HepG2 (cell line): ENCODE results near the gene CYTH2. TPM values are rescaled to one million over a fixed set of nuclear protein-coding genes. Genes with fewer than 3 reads are reported as not detected.
A peak's percentile ranks its signal among the peaks of the same experiment; 100 is the strongest.

Experiments used
- AHR ChIP-seq: IDR thresholded peaks from 2 replicates; pipeline ENCODE4 v1.6.1; 2018; ENCODE audit warnings: missing genetic modification reagents, missing compliant biosample characterization
- CEBPZ ChIP-seq: IDR thresholded peaks from 2 replicates; pipeline ENCODE4 v1.6.1; 2012; ENCODE audit warnings: low read length, improper control_type of control experiment
- HNRNPH1 ChIP-seq: fragments of 200-400 bp; formaldehyde crosslinking; optimal IDR thresholded peaks from 2 replicates; pipeline ENCODE3; 2017; ENCODE audit warnings: mild to moderate bottlenecking, low read depth, low read length
- NR2C2 ChIP-seq: sonication (generic); formaldehyde crosslinking; IDR thresholded peaks from 2 replicates; pipeline ENCODE4 v1.4.0; 2020; ENCODE audit warnings: missing genetic modification reagents, mild to moderate bottlenecking, moderate library complexity, borderline replicate concordance
- ZHX2 ChIP-seq, 2 experiments: sonication (generic) in 1 of 2; formaldehyde crosslinking in 1 of 2; IDR thresholded peaks; 2 replicates each; pipeline versions ENCODE4 v1.6.1 to v1.9.0; 2014 to 2022; ENCODE audit warnings: antibody characterized with exemption in 1 of 2, borderline replicate concordance in 1 of 2, inconsistent platforms in 1 of 2, low read depth in 1 of 2, missing genetic modification reagents in 1 of 2
- ZNF274 ChIP-seq: sonication (generic); formaldehyde crosslinking; IDR thresholded peaks from 2 replicates; pipeline ENCODE4 v1.5.1; 2020; ENCODE audit warnings: mild to moderate bottlenecking, missing genetic modification reagents
- ZNF496 ChIP-seq: sonication (generic); formaldehyde crosslinking; IDR thresholded peaks from 2 replicates; pipeline ENCODE4 v1.8.1; 2023; ENCODE audit warnings: mild to moderate bottlenecking, moderate library complexity, missing genetic modification reagents; ENCODE audit not compliant: insufficient replicate concordance
- ZNF549 ChIP-seq: sonication (generic); formaldehyde crosslinking; IDR thresholded peaks from 2 replicates; pipeline ENCODE4 v1.5.0; 2020; ENCODE audit warnings: missing genetic modification reagents
- ZNF569 ChIP-seq: sonication (generic); formaldehyde crosslinking; IDR thresholded peaks from 2 replicates; pipeline ENCODE4 v1.5.0; 2020; ENCODE audit warnings: mild to moderate bottlenecking, missing genetic modification reagents, moderate library complexity, borderline replicate concordance
- ZNF589 ChIP-seq: sonication (generic); formaldehyde crosslinking; conservative IDR thresholded peaks from 2 replicates; pipeline ENCODE4 v1.8.0; 2022; ENCODE audit warnings: mild to moderate bottlenecking, moderate library complexity, missing genetic modification reagents
- polyA plus RNA-seq, 8 experiments: library from polyadenylated mRNA; depleted of rRNA in 3 of 8; stranded (reverse) in 7 of 8; unstranded in 1 of 8; fragments of >200 nt; fragmentation: Illumina TruSeq in 4 of 8; extraction: Trizol in 4 of 8; gene quantifications; 2 replicates each; pipeline versions ENCODE4 v1.2.1 to v1.2.3, GENCODE V29; 2011 to 2016; ENCODE audit warnings: low read depth in 4 of 8, missing spikeins in 1 of 8, mixed read lengths in 1 of 8; ENCODE audit not compliant: insufficient read depth in 1 of 8
- total RNA-seq, 5 experiments: library from RNA; depleted of rRNA; stranded (reverse); fragments of >200 nt; fragmentation: Illumina TruSeq; extraction: Trizol; gene quantifications; 2 replicates each; pipeline ENCODE4 v1.2.3, GENCODE V29; 2016; ENCODE audit warnings: low read depth in 1 of 5
- TF ChIP-seq, protein P1 (sequence below): sonication (generic); formaldehyde crosslinking; IDR thresholded peaks from 2 replicates; pipeline ENCODE4 v1.9.0; 2021; ENCODE audit warnings: missing genetic modification reagents, borderline replicate concordance

The CYTH2 gene
- total and polyA plus RNA-seq, 2 of the 13 experiments (the other 11 are each of a cell fraction or from before 2014, with no cell fraction given): 16.5 to 39.3 TPM

- TF ChIP-seq ZNF569 (CRISPR knock-in tag): no peak
- TF ChIP-seq AHR (CRISPR knock-in tag): peak; percentile 47; the same call in 1 of the 2 replicates
- TF ChIP-seq CEBPZ: no peak
- no peak for TF ChIP-seq ZNF549
- TF ChIP-seq, protein P1, sequence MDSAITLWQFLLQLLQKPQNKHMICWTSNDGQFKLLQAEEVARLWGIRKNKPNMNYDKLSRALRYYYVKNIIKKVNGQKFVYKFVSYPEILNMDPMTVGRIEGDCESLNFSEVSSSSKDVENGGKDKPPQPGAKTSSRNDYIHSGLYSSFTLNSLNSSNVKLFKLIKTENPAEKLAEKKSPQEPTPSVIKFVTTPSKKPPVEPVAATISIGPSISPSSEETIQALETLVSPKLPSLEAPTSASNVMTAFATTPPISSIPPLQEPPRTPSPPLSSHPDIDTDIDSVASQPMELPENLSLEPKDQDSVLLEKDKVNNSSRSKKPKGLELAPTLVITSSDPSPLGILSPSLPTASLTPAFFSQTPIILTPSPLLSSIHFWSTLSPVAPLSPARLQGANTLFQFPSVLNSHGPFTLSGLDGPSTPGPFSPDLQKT: no peak
- no peak for TF ChIP-seq HNRNPH1
- TF ChIP-seq ZHX2 (IDR thresholded peaks at IDR 0.05; ENCODE audit: low read depth): peak; percentile 81
- no peak for TF ChIP-seq ZHX2 (CRISPR knock-in tag; IDR thresholded peaks at IDR 0.05; ENCODE audit: borderline replicate concordance)
- no peak for TF ChIP-seq ZNF589 (CRISPR knock-in tag)
- peak; percentile 83; the same call in 1 of the 2 replicates for TF ChIP-seq NR2C2 (CRISPR knock-in tag)
- TF ChIP-seq ZNF274 (CRISPR knock-in tag): no peak; the same call in 1 of the 2 replicates
- TF ChIP-seq ZNF496 (CRISPR knock-in tag): no peak
Observed at GRCh38 chr19:48445606-48446481, 23.3 kb upstream of the CYTH2 start, which contains the start of gene GRWD1 (continued).
